A549 (cell line): ENCODE measurements around the gene ZNF775. TPM values are rescaled to one million over a fixed set of nuclear protein-coding genes. Genes with fewer than 3 reads are reported as not detected.

Experiments
- ATAC-seq, 2 experiments: fragments of 200-7000 bp in 1 of 2; fragments of >200 bp in 1 of 2; cut with Nextera tagmentation in 1 of 2; cut with Tn5 transposase in 1 of 2; 3 replicates each; pipeline versions ENCODE4 v1.8.0 to v1.9.1; 2018 to 2020; ENCODE audit warnings: mild to moderate bottlenecking in 1 of 2, moderate library complexity in 1 of 2
- CTCF ChIA-PET: fragments of 300-600 bp; sonication (Branson Sonifier 250); formaldehyde crosslinking; extraction: SDS; loops from one replicate; lab custom pipeline; 2021; ENCODE audit warnings: antibody characterized with exemption, inconsistent platforms; lab: Yijun Ruan, JAX
- POLR2A ChIA-PET: fragments of 350-600 bp; formaldehyde crosslinking; extraction: SDS; loops from one replicate; lab custom pipeline; 2021; ENCODE audit warnings: antibody characterized with exemption, inconsistent platforms; lab: Yijun Ruan, JAX
- DNase-seq, 2 experiments: peaks; one replicate each; pipeline versions ENCODE4 v3.0.0 to v3.0.0-alpha.2; 2011 to 2016; ENCODE audit warnings: low read depth in 1 of 2, low spot score in 1 of 2
- FAIRE-seq: peaks from 2 replicates; lab custom pipeline; 2011; peaks lifted over from hg19 to GRCh38; lab: Jason Lieb, UNC
- H3K27ac ChIP-seq, 2 experiments: fragments of >200 bp; sonication (Bioruptor Twin); formaldehyde crosslinking; 3 replicates each; pipeline ENCODE4 v1.5.1; 2016 to 2017
- H3K4me1 ChIP-seq: fragments of >200 bp; sonication (Bioruptor Twin); formaldehyde crosslinking; 3 replicates; pipeline ENCODE4 v1.6.1; 2016
- H3K4me2 ChIP-seq: fragments of >200 bp; sonication (Bioruptor Twin); formaldehyde crosslinking; 3 replicates; pipeline ENCODE4 v1.6.1; 2016
- H3K4me3 ChIP-seq: fragments of >200 bp; sonication (Bioruptor Twin); formaldehyde crosslinking; 3 replicates; pipeline ENCODE4 v1.5.1; 2016
- H3K9me3 ChIP-seq: fragments of >200 bp; sonication (Bioruptor Twin); formaldehyde crosslinking; 3 replicates; pipeline ENCODE4 v1.6.1; 2016
- CBX2 ChIP-seq: fragments of 200-600 bp; sonication (generic); IDR thresholded peaks from 2 replicates; pipeline ENCODE4 v1.6.1; 2016; ENCODE audit warnings: low read depth, mild to moderate bottlenecking, borderline replicate concordance
- CBX8 ChIP-seq: fragments of 200-600 bp; sonication (generic); IDR thresholded peaks from 2 replicates; pipeline ENCODE4 v1.6.1; 2016
- CHD2 ChIP-seq: fragments of 150-350 bp; IDR thresholded peaks from 2 replicates; pipeline ENCODE4 v1.6.1; 2014; ENCODE audit warnings: low read length; ENCODE audit not compliant: partially characterized antibody
- EHMT2 ChIP-seq: fragments of 200-600 bp; sonication (generic); IDR thresholded peaks from 2 replicates; pipeline ENCODE4 v1.6.1; 2016; ENCODE audit warnings: antibody characterized with exemption, low read depth, mild to moderate bottlenecking, moderate library complexity
- EP300 ChIP-seq, 2 experiments: fragments of >200 bp; sonication (Bioruptor Twin); formaldehyde crosslinking; IDR thresholded peaks; 2 replicates in 1 of 2; 3 replicates in 1 of 2; pipeline ENCODE4 v1.6.1; 2016 to 2017
- ESRRA ChIP-seq: fragments of 150-350 bp; IDR thresholded peaks from 2 replicates; pipeline ENCODE4 v1.6.1; 2014; ENCODE audit warnings: mild to moderate bottlenecking, low read length, borderline replicate concordance
- FOSB ChIP-seq: fragments of 250-450 bp; sonication (Bioruptor Pico); IDR thresholded peaks from 2 replicates; pipeline ENCODE4 v1.5.0; 2020; ENCODE audit warnings: mild to moderate bottlenecking, moderate library complexity
- HDAC2 ChIP-seq: fragments of 200-600 bp; sonication (generic); IDR thresholded peaks from 2 replicates; pipeline ENCODE4 v1.6.1; 2016
- HOXA7 ChIP-seq: fragments of 250-450 bp; sonication (Bioruptor Pico); IDR thresholded peaks from 2 replicates; pipeline ENCODE4 v1.5.0; 2020; ENCODE audit warnings: mild to moderate bottlenecking, moderate library complexity
- HOXB13 ChIP-seq: fragments of 250-450 bp; sonication (Bioruptor Pico); IDR thresholded peaks from 2 replicates; pipeline ENCODE4 v1.5.0; 2020; ENCODE audit warnings: low read depth, mild to moderate bottlenecking, moderate library complexity
- HOXB5 ChIP-seq: fragments of 250-450 bp; sonication (Bioruptor Pico); IDR thresholded peaks from 2 replicates; pipeline ENCODE4 v1.5.0; 2020; ENCODE audit warnings: mild to moderate bottlenecking, moderate library complexity
- JUNB ChIP-seq: fragments of >200 bp; sonication (Bioruptor Twin); formaldehyde crosslinking; IDR thresholded peaks from 2 replicates; pipeline ENCODE4 v1.6.1; 2016
- KDM1A ChIP-seq: fragments of 200-600 bp; sonication (generic); IDR thresholded peaks from 2 replicates; pipeline ENCODE4 v1.6.1; 2016; ENCODE audit warnings: low read depth, mild to moderate bottlenecking
- MAZ ChIP-seq: fragments of 150-350 bp; IDR thresholded peaks from 2 replicates; pipeline ENCODE4 v1.6.1; 2014; ENCODE audit warnings: antibody characterized with exemption, low read depth, low read length, borderline replicate concordance
- MYC ChIP-seq: IDR thresholded peaks from 2 replicates; pipeline ENCODE4 v1.6.1; 2012; ENCODE audit warnings: mild to moderate bottlenecking, inconsistent platforms, low read length, improper control_type of control experiment, borderline replicate concordance
- NPAS2 ChIP-seq: fragments of 250-450 bp; sonication (Bioruptor Pico); IDR thresholded peaks from 2 replicates; pipeline ENCODE4 v1.8.0; 2022; ENCODE audit warnings: mild to moderate bottlenecking, moderate library complexity, borderline replicate concordance
- NR3C1 ChIP-seq: fragments of >200 bp; sonication (Bioruptor Twin); formaldehyde crosslinking; IDR thresholded peaks from 3 replicates; pipeline ENCODE4 v1.6.1; 2017
- RAD21 ChIP-seq, 2 experiments: fragments of >200 bp in 1 of 2; sonication (Bioruptor Twin) in 1 of 2; formaldehyde crosslinking in 1 of 2; IDR thresholded peaks in 1 of 2; conservative IDR thresholded peaks in 1 of 2; 2 replicates in 1 of 2; 3 replicates in 1 of 2; pipeline ENCODE4 v1.6.1; 2012 to 2018; ENCODE audit warnings: inconsistent platforms in 1 of 2
- RARB ChIP-seq: fragments of 250-450 bp; sonication (Bioruptor Pico); IDR thresholded peaks from 2 replicates; pipeline ENCODE4 v1.8.0; 2021; ENCODE audit warnings: mild to moderate bottlenecking, moderate library complexity
- RCOR1 ChIP-seq: fragments of 150-350 bp; IDR thresholded peaks from 2 replicates; pipeline ENCODE4 v1.6.1; 2014; ENCODE audit warnings: antibody characterized with exemption, low read length, low read depth
- RFX5 ChIP-seq: fragments of 450-650 bp; IDR thresholded peaks from 2 replicates; pipeline ENCODE4 v1.7.1; 2014; ENCODE audit warnings: antibody characterized with exemption, mild to moderate bottlenecking, moderate library complexity
- RNF2 ChIP-seq: fragments of 200-600 bp; sonication (generic); IDR thresholded peaks from 2 replicates; pipeline ENCODE4 v1.6.1; 2016; ENCODE audit warnings: low read depth, mild to moderate bottlenecking, antibody characterized with exemption, moderate library complexity, borderline replicate concordance
- SREBF2 ChIP-seq: fragments of 450-650 bp; IDR thresholded peaks from 2 replicates; pipeline ENCODE4 v1.6.1; 2014; ENCODE audit warnings: mild to moderate bottlenecking, moderate library complexity
- TFCP2L1 ChIP-seq: fragments of 250-450 bp; sonication (Bioruptor Pico); IDR thresholded peaks from 2 replicates; pipeline ENCODE4 v1.5.0; 2021; ENCODE audit warnings: mild to moderate bottlenecking
- ZC3H11A ChIP-seq: fragments of 450-650 bp; IDR thresholded peaks from 2 replicates; pipeline ENCODE4 v1.6.1; 2014; ENCODE audit warnings: antibody characterized with exemption, mild to moderate bottlenecking
- WGBS: methylation state at CpG from one replicate; pipeline ENCODE4 v1.1.6; 2017; ENCODE audit errors: missing lambda C conversion rate; 5-methylcytosine and 5-hydroxymethylcytosine counted together
- polyA plus RNA-seq, 4 experiments: library from polyadenylated mRNA; depleted of rRNA in 3 of 4; stranded (reverse); fragments of >200 nt; fragmentation: RNase III in 1 of 4; extraction: RNeasy Plus Mini Kit Qiagen cat#74134 plus additional on column Dnase treatment in 1 of 4; gene quantifications; 2 replicates in 3 of 4; 3 replicates in 1 of 4; pipeline ENCODE4 v1.2.3, GENCODE V29; 2011 to 2017
- TF ChIP-seq, protein P1 (sequence below): IDR thresholded peaks from 2 replicates; pipeline ENCODE4 v1.6.1; 2012; ENCODE audit warnings: low read depth, borderline replicate concordance
- TF ChIP-seq, protein P2 (sequence below): IDR thresholded peaks from 2 replicates; pipeline ENCODE4 v1.6.1; 2012
- TF ChIP-seq, protein P3 (sequence below): fragments of 250-450 bp; sonication (Bioruptor Pico); IDR thresholded peaks from 2 replicates; pipeline ENCODE4 v1.5.0; 2021; ENCODE audit warnings: mild to moderate bottlenecking, moderate library complexity, borderline replicate concordance
- TF ChIP-seq, protein P4 (sequence below): IDR thresholded peaks from 2 replicates; pipeline ENCODE4 v1.6.1; 2012
- TF ChIP-seq, protein P5 (sequence below): fragments of >200 bp; sonication (Bioruptor Twin); formaldehyde crosslinking; IDR thresholded peaks from 2 replicates; pipeline ENCODE4 v1.6.1; 2016

The ZNF775 gene
- polyA plus RNA-seq, 2 of the 4 experiments (the other 2 are of a cell fraction): 1.7 to 5.4 TPM

DNA sequence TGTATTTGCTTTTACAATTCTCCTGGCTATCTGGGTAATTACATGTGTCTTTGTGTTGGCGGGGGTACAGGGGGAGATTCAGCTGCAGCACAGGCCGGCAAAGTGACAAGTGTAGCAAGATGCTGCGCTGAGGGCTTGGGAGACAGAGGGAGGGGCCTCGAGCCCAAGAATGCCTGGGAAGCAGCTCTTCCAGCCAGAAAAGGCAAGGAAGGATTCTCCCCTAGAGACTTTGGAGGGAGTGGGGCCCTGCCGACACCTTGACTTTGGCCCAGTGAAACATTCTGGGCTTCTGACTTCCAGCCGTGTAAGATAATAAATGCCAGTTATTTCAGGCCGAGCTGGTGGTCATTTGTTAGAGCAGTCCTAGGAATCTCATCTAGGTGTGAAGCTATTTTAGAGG, 17.7 kb upstream of the ZNF775 start:
- ChIA-PET POLR2A (no interaction called here), CTCF (interaction anchor here (0.7 kb wide), 1 partner anchor 60 kb away, joined by 3 read pairs; no protein-coding TSS in a partner anchor)
- DNase-seq: no peak
- Histone ChIP-seq H3K4me3 (no peak overlapping the region), H3K4me1 (no peaks in the 10 kb centered on the region), H3K9me3 (no peaks in the 10 kb centered on the region), H3K4me2 (no peak overlapping the region), H3K27ac (no peak overlapping the region)
- ATAC-seq: no peak
- TF ChIP-seq RARB (CRISPR knock-in tag) (no peak), TFCP2L1 (CRISPR knock-in tag) (no peak), ESRRA (no peak), KDM1A (no peak), HOXB5 (no peak), JUNB (no peak), SREBF2 (no peak)
- TF ChIP-seq, protein P1, sequence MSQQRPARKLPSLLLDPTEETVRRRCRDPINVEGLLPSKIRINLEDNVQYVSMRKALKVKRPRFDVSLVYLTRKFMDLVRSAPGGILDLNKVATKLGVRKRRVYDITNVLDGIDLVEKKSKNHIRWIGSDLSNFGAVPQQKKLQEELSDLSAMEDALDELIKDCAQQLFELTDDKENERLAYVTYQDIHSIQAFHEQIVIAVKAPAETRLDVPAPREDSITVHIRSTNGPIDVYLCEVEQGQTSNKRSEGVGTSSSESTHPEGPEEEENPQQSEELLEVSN: no peak
- TF ChIP-seq, protein P2, sequence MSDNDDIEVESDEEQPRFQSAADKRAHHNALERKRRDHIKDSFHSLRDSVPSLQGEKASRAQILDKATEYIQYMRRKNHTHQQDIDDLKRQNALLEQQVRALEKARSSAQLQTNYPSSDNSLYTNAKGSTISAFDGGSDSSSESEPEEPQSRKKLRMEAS: no peak
- FAIRE-seq: no peak
- 80% methylated on average over 7 of the region's 7 CpGs for WGBS

DNA sequence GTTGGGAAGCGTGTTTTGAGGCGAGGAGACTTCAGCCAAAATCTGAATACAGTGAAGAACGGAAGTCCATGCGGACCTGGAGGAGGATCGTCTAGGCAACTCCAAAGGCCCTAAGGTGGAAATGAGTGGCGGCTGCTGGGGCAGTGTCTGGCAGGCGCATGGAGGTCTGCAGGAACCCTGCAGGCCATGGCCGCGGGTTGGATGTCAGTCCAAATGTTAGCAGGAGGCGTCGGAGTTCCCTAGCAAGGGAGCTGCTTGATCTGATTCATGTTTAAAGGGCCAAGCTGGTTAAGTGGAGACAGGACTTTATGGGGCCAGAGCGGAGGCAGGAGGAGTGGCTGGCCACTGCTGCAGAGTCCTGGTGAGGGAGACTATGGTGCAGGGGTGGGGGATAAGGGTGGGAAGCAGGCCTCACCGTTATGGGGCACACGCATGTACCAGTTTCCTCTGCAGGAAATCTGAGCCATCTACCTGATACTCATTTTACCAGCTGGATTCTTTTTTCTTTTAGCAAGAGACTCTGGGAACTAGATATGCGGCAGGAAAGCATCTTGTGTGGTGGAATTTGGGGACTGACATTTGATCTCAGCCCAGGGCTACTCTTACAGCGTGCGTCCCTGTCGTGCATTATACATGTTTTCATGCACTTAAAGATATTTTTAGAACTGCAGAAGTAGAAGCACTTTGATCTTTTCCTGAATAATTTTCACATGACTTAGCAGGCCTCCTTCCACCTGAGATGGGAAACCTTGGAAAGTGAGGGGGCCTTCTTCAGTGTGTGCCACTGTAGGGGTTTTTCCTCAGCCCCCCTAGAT, 17.1 kb upstream of the ZNF775 start:
- WGBS: 88% methylated on average over 18 of the region's 18 CpGs
- Histone ChIP-seq H3K4me3 (no peak overlapping the region), H3K27ac (no peak overlapping the region), H3K9me3 (no peaks in the 10 kb centered on the region), H3K4me1 (peaks cover under 1% of the 10 kb centered on the region; the same call in 1 of the 3 replicates), H3K4me2 (no peak overlapping the region)
- ChIA-PET POLR2A (no interaction called here), CTCF (interaction anchor here (0.7 to 1.8 kb wide), 2 partner anchors 59 to 60 kb away, joined by 3 to 6 read pairs; no protein-coding TSS in a partner anchor)
- ATAC-seq: no peak
- FAIRE-seq: no peak
- DNase-seq: no peak
- no peak for TF ChIP-seq RNF2
- TF ChIP-seq HOXA7 (CRISPR knock-in tag): no peak
- TF ChIP-seq, protein P3, sequence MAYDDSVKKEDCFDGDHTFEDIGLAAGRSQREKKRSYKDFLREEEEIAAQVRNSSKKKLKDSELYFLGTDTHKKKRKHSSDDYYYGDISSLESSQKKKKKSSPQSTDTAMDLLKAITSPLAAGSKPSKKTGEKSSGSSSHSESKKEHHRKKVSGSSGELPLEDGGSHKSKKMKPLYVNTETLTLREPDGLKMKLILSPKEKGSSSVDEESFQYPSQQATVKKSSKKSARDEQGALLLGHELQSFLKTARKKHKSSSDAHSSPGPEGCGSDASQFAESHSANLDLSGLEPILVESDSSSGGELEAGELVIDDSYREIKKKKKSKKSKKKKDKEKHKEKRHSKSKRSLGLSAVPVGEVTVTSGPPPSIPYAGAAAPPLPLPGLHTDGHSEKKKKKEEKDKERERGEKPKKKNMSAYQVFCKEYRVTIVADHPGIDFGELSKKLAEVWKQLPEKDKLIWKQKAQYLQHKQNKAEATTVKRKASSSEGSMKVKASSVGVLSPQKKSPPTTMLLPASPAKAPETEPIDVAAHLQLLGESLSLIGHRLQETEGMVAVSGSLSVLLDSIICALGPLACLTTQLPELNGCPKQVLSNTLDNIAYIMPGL (CRISPR knock-in tag): no peak
- TF ChIP-seq, protein P2: no peak
- no peak for TF ChIP-seq RFX5
- no peak for TF ChIP-seq RCOR1
- no peak for TF ChIP-seq HOXB13 (CRISPR knock-in tag)
- no peak for TF ChIP-seq ZC3H11A
- no peak for TF ChIP-seq MYC
- TF ChIP-seq MAZ: no peak

DNA sequence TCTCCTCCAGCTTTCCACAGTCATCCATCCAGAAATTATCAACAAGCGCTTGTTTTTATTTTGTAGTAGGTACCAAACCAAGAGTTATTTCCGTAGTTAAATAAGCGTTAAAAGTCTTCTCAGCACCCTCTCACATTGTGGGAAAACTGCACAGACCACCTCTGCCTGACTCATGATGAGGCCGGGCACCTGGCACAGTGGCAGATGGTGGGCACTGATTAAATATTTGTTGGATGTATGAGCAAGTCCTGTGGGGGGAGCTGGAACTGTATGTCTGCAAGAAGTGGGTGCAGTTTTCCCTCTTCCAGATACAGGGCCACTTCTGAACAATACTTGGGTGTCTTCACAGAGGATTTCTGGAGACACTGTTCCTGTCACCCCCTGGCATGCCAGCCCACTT, 15.8 kb upstream of the ZNF775 start:
- DNase-seq (no peak), FAIRE-seq (no peak), ATAC-seq (no peak)
- no peak overlapping the region for H3K27ac ChIP-seq
- H3K4me2 ChIP-seq: no peak overlapping the region
- no peaks in the 10 kb centered on the region for H3K9me3 ChIP-seq
- no peak for TF ChIP-seq JUNB
- TF ChIP-seq NR3C1: no peak
- TF ChIP-seq, protein P4, sequence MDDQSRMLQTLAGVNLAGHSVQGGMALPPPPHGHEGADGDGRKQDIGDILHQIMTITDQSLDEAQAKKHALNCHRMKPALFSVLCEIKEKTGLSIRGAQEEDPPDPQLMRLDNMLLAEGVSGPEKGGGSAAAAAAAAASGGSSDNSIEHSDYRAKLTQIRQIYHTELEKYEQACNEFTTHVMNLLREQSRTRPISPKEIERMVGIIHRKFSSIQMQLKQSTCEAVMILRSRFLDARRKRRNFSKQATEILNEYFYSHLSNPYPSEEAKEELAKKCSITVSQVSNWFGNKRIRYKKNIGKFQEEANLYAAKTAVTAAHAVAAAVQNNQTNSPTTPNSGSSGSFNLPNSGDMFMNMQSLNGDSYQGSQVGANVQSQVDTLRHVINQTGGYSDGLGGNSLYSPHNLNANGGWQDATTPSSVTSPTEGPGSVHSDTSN: no peak
- TF ChIP-seq NPAS2 (CRISPR knock-in tag): no peak
- TF ChIP-seq EHMT2: no peak
- no peak for TF ChIP-seq CHD2
- no peak for TF ChIP-seq HOXB5
- no peak for TF ChIP-seq CBX8
- TF ChIP-seq, protein P5, sequence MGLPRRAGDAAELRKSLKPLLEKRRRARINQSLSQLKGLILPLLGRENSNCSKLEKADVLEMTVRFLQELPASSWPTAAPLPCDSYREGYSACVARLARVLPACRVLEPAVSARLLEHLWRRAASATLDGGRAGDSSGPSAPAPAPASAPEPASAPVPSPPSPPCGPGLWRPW: no peak
- TF ChIP-seq CBX2: no peak
- no peak for TF ChIP-seq FOSB (CRISPR knock-in tag)
- no peak for TF ChIP-seq EP300 (IDR thresholded peaks at IDR 0.05)
- TF ChIP-seq RFX5: no peak
- TF ChIP-seq HDAC2: no peak
- TF ChIP-seq RAD21 (conservative IDR thresholded peaks at IDR 0.05 in 1 of 2, IDR thresholded peaks at IDR 0.05 in 1 of 2): no peak
- no peak overlapping the region for H3K4me3 ChIP-seq
- H3K4me1 ChIP-seq: peaks cover 9% of the 10 kb centered on the region; the same call in 2 of the 3 replicates
- 85% methylated on average over 4 of the region's 4 CpGs for WGBS
- CTCF ChIA-PET: interaction anchor here (1.8 kb wide), 1 partner anchor 58 kb away, joined by 6 read pairs; no protein-coding TSS in a partner anchor
- POLR2A ChIA-PET: no interaction called here
